C4-2B (cell line): ENCODE results near the gene FHIT.

ENCODE experiments used
- H3K27ac ChIP-seq: fragments of 450-650 bp; 2 replicates; pipeline ENCODE4 v1.5.1; 2017
- ZFX ChIP-seq: fragments of 450-650 bp; IDR thresholded peaks from 2 replicates; pipeline ENCODE4 v1.6.1; 2017
- TF ChIP-seq, protein P1 (sequence below): fragments of 450-650 bp; conservative IDR thresholded peaks from 2 replicates; pipeline ENCODE4 v1.5.1; 2017; ENCODE audit warnings: mild to moderate bottlenecking

The FHIT gene

DNA sequence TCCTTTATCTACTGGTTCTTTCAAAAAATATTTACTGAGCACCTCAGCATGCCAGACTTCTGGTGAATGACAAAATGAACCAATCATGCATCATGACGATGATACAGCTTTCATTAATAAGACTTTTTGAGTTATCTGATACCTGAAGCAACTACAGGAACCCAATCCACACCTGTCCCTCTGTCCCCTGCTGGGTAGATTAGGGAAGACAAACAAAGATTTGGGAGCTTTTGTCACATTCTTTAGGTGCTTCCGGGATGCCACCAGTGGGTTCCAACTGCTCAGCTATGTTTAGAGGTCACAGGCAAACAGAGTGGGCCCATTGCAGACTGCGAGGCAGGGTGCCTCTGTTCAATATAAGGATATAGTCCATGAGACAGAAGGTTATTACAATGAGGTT is 1180.9 kb downstream of the FHIT start:
- TF ChIP-seq ZFX, result no peak
- TF ChIP-seq, protein P1, sequence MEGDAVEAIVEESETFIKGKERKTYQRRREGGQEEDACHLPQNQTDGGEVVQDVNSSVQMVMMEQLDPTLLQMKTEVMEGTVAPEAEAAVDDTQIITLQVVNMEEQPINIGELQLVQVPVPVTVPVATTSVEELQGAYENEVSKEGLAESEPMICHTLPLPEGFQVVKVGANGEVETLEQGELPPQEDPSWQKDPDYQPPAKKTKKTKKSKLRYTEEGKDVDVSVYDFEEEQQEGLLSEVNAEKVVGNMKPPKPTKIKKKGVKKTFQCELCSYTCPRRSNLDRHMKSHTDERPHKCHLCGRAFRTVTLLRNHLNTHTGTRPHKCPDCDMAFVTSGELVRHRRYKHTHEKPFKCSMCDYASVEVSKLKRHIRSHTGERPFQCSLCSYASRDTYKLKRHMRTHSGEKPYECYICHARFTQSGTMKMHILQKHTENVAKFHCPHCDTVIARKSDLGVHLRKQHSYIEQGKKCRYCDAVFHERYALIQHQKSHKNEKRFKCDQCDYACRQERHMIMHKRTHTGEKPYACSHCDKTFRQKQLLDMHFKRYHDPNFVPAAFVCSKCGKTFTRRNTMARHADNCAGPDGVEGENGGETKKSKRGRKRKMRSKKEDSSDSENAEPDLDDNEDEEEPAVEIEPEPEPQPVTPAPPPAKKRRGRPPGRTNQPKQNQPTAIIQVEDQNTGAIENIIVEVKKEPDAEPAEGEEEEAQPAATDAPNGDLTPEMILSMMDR, result no peak
- no peak overlapping the region for H3K27ac ChIP-seq

DNA sequence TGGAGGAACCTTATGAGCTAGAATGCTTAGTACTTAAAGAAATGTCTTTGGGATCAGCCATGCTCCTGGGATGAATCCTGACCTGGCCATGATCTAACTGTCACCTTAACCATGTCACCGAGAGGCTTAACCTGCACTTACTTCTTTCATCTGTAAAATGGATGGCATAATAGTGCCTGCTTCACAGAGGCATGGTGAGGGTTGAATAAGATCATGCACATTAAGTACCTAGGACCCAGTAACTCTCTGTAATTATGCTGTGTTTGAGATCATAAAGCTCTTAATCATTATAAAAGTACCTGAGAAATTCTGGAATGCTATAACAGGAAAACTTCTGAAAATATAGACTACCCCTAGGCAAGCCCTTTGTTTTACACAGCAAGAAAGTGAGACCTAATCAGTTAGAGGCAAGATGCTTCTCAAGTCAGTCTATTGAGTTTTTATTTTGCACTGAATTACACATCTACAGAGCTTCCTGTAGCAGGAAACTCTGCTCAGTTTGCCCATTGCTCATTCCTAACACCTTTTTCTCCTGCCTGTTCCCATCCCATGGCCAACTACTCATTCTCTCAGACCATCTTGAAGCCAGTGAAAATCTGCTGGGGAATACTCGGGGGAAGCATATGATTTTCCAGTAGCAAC is 1185.9 kb downstream of the FHIT start:
- TF ChIP-seq ZFX, result no peak
- TF ChIP-seq, protein P1, result no peak
- H3K27ac ChIP-seq, result no peak overlapping the region

DNA sequence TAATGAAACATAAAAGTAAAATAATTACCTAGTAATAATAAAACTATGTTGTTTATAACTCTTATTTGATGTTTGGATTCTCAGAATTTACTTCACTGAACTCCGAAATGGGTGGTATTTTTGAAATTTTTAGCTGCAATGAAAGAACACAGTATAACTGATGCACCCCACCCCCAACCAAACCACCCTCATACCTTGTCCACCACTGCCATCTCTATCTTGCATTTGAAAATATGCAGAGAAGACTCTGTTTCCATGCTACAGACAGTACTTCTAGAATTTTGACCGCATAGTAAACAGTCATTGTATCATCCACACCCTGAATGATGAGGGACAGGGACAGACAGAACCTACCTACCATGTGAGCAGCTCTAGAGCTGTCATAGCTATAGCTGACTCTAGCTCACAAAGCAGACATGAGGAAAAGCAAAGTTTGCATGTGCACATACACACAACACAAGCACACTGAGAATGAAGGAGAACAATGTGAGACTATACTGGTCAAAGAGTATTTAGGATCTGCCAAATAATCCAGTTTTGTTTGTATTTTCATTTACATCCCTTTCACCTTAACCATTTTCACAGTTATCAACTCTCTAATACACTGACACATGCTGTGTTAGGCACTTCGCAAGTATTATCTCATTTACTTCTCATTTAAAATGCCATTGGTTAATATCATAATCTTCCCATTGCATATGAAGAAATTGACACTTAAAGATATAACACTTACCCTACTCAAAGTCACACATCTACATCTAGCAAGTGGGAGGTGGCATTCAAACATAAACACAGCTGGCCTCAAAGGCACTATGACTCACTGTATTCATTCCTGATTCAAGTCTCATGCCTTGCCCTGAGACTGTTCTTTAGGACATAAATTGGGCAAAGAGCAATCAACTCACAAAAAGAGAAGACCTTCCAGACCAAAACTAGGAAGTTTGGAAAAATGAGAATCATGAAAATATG is 1186.8 kb downstream of the FHIT start:
- no peak overlapping the region for H3K27ac ChIP-seq
- no peak for TF ChIP-seq ZFX
- TF ChIP-seq, protein P1, result no peak

DNA sequence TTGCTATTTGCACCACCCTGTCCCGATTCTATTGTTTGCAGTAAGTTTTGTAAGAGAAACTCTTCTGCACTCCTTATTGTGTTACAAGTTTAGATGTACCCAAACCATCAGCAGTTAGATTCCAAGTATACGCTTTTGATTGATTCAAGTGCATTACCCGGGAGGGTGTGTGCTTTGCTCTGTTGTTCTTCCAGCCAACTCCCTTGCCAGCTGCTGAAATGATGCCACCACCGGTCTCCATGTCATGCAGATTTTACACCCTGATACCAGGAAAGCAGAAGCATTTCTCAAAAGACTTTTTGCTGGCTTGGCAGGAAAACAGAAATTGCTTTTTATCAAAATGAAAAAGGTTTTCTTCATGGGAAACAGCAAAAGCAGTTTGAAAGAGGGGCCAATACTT is 1194.8 kb downstream of the FHIT start:
- no peak overlapping the region for H3K27ac ChIP-seq
- TF ChIP-seq, protein P1, result no peak
- no peak for TF ChIP-seq ZFX

DNA sequence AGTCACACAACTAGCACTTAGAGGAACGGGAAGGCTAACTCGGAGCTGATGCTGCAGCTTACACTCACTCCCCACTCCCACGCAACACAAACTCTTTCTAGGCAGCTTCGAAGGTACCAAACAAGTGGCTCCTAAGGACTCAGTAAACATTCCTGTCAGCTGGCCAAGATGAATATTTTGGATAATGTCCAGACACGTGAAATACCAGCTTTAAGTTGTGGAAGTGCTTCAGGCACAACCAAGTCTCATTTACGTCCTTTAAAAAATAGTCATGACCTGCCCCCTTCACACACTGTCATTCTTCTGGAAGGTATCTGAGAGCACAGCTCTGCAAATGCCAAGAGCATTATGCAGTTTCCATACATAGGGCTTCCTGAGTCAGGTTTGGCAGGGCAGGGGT is 1195.5 kb downstream of the FHIT start:
- TF ChIP-seq, protein P1, result no peak
- TF ChIP-seq ZFX, result no peak
- H3K27ac ChIP-seq, result no peak overlapping the region

DNA sequence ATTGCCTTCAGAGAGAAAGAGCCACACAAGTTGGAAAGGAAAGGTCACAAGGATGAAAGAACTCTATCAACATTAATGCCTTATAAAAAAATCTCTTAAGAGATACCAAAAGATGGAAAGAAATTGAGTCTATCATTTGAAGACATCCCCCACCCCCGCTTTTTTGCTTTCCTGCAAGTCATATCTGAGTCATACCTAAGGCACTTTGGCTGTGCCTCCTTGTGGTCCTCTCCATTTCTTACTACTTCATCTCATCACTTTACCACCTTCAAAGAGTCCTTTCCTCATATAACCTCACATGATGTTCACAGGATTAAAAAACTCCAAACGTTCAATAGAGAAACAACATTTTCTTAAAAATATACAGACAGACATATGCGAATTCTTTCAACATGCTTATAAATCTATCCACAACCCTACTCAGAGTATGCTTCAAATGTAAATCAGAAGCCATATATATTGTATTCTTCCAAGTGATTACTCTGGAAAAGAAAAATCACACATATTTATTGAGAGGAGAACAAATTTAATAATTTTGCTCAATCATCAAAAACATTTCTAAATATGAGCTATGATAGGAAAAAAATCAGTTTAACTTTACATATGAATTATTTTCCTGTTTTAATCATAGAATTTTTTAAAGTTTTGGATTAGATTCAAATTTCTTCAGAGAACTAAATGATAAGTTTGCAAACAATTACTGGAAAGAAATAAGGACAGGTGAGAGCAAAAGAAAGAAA is 1197.6 kb downstream of the FHIT start:
- TF ChIP-seq, protein P1, result no peak
- TF ChIP-seq ZFX, result no peak
- no peak overlapping the region for H3K27ac ChIP-seq

DNA sequence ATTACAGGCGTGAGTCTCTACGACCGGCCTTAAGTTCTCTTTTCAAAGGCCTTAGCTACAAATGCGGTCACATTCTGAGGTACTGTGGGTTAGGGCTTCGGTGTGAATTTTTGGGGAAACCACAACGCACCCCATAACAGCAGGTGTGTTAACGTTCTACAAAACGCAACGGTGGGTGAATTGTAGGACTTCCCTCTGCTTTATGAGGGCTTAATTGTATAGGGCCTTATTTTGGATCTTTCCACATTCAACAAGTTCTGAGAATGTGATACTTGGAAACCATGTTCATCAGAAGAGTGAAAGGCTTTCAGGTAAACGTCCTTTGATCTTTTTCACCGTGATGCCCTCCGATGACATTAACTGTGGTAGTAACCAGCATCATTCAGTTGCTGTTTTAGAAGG is 1202.8 kb downstream of the FHIT start:
- no peak for TF ChIP-seq ZFX
- TF ChIP-seq, protein P1, result no peak
- no peak overlapping the region for H3K27ac ChIP-seq
